ENCODE data around the gene ZNF22.

DNA sequence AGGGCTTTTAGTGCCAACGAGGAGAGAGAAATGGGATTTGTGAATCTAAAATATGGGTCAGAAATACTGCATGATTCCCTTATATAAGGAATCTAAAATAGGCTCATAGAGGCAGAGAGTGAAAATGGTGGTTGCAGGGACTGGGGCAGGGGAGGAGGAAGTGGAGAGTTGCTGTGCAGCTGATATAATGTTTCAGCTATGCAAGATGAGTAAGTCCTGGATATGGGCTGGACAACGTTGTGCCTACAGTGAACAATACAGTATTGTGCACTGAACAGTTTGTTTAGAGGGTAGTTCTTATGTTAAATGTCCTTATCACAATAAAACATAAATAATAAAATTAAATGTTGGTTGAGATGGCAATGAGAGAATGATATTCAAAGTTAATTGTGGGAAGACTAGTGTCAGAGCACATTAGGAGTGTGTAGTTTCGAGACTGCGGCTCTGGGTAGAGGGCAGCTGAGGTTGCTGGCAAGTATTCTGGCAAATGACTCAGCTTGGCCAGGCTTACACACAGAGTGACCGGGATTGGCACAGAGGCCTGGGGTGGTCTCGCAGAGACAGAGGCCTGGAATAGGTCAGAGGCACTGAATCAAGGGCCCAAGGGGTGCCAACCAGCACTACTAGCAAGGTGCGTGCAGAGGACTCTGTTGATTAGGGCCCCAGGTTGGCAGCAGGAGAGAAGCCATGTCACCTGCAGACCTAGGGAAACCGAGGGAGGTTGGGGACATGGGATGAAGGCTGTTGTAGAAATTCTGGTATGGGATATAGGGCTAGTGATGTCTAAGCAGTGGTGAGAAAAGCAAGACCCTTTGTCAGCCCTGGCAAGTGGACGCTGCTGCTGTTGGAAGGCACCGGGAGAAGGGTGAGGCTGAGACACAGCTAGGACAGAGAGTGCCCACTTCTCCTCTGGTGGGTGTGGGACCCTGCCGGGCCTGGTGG is 19.3 kb upstream of the ZNF22 start:
- TF ChIP-seq, protein P1, sequence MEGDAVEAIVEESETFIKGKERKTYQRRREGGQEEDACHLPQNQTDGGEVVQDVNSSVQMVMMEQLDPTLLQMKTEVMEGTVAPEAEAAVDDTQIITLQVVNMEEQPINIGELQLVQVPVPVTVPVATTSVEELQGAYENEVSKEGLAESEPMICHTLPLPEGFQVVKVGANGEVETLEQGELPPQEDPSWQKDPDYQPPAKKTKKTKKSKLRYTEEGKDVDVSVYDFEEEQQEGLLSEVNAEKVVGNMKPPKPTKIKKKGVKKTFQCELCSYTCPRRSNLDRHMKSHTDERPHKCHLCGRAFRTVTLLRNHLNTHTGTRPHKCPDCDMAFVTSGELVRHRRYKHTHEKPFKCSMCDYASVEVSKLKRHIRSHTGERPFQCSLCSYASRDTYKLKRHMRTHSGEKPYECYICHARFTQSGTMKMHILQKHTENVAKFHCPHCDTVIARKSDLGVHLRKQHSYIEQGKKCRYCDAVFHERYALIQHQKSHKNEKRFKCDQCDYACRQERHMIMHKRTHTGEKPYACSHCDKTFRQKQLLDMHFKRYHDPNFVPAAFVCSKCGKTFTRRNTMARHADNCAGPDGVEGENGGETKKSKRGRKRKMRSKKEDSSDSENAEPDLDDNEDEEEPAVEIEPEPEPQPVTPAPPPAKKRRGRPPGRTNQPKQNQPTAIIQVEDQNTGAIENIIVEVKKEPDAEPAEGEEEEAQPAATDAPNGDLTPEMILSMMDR (IDR thresholded peaks at IDR 0.05), result no peak
- TF ChIP-seq POLR2AphosphoS5 (IDR thresholded peaks at IDR 0.05; ENCODE audit: low read depth, low read length), result no peak
